ENCODE measurements around the gene RSL24D1.

- TF ChIP-seq, protein P1, sequence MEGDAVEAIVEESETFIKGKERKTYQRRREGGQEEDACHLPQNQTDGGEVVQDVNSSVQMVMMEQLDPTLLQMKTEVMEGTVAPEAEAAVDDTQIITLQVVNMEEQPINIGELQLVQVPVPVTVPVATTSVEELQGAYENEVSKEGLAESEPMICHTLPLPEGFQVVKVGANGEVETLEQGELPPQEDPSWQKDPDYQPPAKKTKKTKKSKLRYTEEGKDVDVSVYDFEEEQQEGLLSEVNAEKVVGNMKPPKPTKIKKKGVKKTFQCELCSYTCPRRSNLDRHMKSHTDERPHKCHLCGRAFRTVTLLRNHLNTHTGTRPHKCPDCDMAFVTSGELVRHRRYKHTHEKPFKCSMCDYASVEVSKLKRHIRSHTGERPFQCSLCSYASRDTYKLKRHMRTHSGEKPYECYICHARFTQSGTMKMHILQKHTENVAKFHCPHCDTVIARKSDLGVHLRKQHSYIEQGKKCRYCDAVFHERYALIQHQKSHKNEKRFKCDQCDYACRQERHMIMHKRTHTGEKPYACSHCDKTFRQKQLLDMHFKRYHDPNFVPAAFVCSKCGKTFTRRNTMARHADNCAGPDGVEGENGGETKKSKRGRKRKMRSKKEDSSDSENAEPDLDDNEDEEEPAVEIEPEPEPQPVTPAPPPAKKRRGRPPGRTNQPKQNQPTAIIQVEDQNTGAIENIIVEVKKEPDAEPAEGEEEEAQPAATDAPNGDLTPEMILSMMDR (IDR thresholded peaks at IDR 0.05), result no peak
- no peak for TF ChIP-seq POLR2A (IDR thresholded peaks at IDR 0.05)
Observed at GRCh38 chr15:55133972-55134371, 62.8 kb downstream of the RSL24D1 start.
